GM21723 (cell line): ENCODE results near the gene ZNF576.
"Not testable (repeated sequence)": the region's sequence is repeated elsewhere in the genome, so short reads cannot be mapped to it uniquely, and the experiment has no call there.

Experiments
- ATAC-seq: cut with Tn5 transposase; IDR thresholded peaks from one replicate; pipeline ENCODE4 v1.9.1; 2021; ENCODE audit warnings: mild to moderate bottlenecking, moderate library complexity; ENCODE audit not compliant: unreplicated experiment

The ZNF576 gene

DNA sequence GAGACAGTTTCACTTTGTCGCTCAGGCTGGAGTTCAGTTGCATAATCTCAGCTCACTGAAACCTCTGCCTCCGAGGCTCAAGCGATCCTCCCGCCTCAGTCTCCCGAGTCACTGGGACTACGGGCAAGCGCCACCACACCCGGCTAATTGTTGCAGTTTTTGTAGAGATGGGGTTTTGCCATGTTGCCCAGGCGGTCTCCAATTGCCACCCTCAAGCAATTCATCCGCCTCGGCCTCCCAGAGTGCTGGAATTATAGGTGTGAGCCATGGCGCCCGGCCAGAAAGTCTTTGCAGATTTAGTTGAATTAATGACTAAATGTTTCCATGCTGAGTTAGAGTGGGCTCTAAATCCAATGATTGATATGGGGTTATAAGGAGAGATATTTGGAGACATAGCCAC lies 47.8 kb downstream of the ZNF576 start:
- ATAC-seq, result no peak

DNA sequence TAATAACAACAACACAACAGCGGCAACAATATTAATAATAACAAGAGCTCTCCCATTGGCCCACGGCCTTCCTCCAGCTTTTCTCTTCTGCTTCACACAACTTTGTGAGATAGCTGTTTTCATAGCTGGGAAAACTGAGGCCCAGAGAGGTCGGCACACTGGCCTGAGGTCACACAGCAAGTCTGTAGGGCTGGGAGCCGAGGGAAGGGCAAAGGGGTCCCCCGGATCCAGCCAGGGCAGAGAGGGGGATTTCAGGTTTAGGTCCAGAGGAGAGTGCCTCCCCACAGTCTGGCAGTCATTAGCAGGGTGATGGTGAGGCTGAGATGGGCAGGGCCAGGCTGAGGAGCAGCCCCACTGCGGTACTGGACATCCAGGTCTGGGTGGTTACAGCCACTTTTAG lies 52.2 kb downstream of the ZNF576 start:
- ATAC-seq, result no peak

DNA sequence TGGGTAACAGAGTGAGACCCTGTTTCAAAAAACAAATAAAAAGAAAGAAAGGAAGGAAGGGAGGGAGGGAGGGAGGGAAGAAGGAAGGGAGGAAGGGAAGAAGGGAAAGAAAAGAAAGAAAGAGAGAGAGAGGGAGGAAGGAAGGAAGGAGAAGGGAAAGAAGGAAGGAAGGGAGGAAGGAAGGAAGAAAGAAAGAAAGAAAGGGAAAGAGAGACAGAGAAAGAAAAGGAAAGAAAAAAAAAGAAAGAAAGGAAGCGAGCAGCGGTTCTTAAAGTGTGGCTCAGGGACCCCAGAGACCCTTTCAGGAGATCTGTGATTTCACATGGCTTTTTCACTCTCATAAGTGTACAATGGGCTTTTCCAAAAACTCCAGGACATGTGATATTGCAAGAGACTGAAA lies 53.1 kb downstream of the ZNF576 start:
- no peak for ATAC-seq

DNA sequence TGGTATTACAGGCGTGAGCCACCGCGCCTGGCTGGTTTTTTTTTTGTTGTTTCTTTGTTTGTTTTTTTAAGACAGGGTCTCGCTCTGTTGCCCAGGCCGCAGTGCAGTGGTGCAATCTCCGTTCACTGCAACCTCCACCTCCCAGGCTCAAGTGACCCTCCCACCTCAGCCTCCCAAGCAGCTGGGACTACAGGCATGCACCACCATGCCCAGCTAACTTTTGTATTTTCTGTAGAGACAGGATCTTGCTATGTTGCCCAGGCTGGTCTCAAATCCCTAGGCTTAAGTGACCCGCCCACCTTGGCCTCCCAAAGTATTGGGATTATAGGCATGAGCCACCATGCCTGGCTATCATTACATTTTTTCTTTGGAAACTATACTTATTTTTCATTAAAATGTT lies 53.9 kb downstream of the ZNF576 start:
- not testable (repeated sequence) for ATAC-seq
